ENCODE data around the gene DMAC1.

DNA sequence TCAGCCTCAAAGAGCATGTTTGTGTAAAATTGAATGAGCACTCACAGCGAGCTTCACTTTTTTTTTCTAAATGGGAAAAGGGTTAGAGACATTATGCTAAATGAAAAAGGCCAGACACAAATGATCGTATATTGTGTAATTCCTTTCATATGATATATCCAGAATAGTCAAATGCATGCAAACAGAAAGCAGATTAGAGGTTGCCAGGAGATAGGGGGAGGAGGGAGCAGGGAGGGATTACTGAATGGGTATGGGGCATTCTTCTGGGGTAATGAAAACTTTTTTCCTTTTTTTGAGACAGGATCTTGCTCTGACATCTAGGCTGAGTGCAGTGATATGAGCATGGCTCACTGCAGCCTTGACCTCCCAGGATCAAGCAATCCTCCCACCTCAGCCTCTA lies 47.1 kb downstream of the DMAC1 start:
- no peak for TF ChIP-seq CTCF (IDR thresholded peaks at IDR 0.05)
- no peak for TF ChIP-seq POLR2A (IDR thresholded peaks at IDR 0.05)
